ENCODE results near the gene YY2.

DNA sequence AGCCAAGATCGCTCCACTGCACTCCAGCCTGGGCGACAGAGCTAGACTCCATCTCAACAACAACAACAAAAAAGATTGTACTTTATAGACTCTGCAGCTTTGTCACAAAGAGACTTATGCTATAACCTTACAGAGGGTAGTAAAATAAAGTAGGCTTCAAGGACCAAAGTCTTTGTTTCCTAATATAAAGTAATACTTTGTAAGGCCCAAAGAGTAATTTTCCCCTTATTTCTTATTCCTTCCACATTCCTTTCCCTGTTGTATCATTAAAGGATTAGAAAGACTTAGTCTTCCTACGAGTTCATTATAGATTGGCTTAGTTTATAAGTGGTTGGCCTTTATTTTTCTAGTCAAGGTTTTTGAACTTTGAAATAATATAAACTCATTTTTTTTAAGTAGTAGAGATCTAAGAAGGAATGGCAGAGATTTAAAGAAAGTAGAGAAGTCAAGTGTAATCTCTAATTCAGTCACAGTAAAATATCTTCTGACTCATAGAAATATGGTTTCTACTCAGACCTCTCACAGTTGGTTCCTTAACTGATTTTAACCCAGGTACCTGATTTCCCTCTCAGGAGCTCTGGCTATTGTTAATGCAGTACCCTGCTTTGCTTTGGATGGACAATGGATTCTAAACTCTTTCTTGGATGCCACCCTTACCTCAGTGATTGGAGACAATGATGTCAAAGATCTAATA lies 26.2 kb downstream of the YY2 start:
- TF ChIP-seq, protein P1, sequence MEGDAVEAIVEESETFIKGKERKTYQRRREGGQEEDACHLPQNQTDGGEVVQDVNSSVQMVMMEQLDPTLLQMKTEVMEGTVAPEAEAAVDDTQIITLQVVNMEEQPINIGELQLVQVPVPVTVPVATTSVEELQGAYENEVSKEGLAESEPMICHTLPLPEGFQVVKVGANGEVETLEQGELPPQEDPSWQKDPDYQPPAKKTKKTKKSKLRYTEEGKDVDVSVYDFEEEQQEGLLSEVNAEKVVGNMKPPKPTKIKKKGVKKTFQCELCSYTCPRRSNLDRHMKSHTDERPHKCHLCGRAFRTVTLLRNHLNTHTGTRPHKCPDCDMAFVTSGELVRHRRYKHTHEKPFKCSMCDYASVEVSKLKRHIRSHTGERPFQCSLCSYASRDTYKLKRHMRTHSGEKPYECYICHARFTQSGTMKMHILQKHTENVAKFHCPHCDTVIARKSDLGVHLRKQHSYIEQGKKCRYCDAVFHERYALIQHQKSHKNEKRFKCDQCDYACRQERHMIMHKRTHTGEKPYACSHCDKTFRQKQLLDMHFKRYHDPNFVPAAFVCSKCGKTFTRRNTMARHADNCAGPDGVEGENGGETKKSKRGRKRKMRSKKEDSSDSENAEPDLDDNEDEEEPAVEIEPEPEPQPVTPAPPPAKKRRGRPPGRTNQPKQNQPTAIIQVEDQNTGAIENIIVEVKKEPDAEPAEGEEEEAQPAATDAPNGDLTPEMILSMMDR (conservative IDR thresholded peaks at IDR 0.05 in 1 of 2, IDR thresholded peaks at IDR 0.05 in 1 of 2; ENCODE audit: low read depth in 1 of 2, low read length in 2 of 2), result no peak
- TF ChIP-seq EZH2 (IDR thresholded peaks at IDR 0.05; ENCODE audit: low read length, missing control alignments), result no peak

Measured in fibroblast of lung (primary cell).